Neural progenitor cell (in vitro differentiated cells): Measurements from ENCODE around the gene MPPED1. TPM values are rescaled to one million over a fixed set of nuclear protein-coding genes. Genes with fewer than 3 reads are reported as not detected.

Experiments
- DNase-seq: peaks from one replicate; pipeline ENCODE4 v3.0.0-alpha.2; 2016; ENCODE audit warnings: low spot score
- H2AFZ ChIP-seq: fragments of 200-600 bp; sonication (generic); replicated peaks from 2 replicates; pipeline ENCODE4 v1.6.1; 2016; ENCODE audit warnings: antibody characterized with exemption
- H3F3A ChIP-seq: fragments of 200-600 bp; sonication (generic); 2 replicates; pipeline ENCODE4 v1.6.1; 2016; ENCODE audit warnings: antibody characterized with exemption, low read depth
- H3K27ac ChIP-seq: fragments of 200-600 bp; sonication (generic); 2 replicates; pipeline ENCODE4 v1.5.1; 2016; ENCODE audit warnings: mild to moderate bottlenecking
- H3K27me3 ChIP-seq: fragments of 200-600 bp; sonication (generic); 2 replicates; pipeline ENCODE4 v1.6.1; 2016; ENCODE audit warnings: mild to moderate bottlenecking, moderate library complexity
- H3K36me3 ChIP-seq: fragments of 200-600 bp; sonication (generic); 2 replicates; pipeline ENCODE4 v1.5.1; 2016
- H3K4me1 ChIP-seq: fragments of 200-600 bp; sonication (generic); 2 replicates; pipeline ENCODE4 v1.6.1; 2016; ENCODE audit warnings: mixed run types
- H3K4me2 ChIP-seq: fragments of 200-600 bp; sonication (generic); 2 replicates; pipeline ENCODE4 v1.6.1; 2016
- H3K4me3 ChIP-seq: fragments of 200-600 bp; sonication (generic); 2 replicates; pipeline ENCODE4 v1.5.1; 2016
- H3K79me2 ChIP-seq: fragments of 200-600 bp; sonication (generic); 2 replicates; pipeline ENCODE4 v1.6.1; 2016; ENCODE audit warnings: low read depth
- H3K9ac ChIP-seq: fragments of 200-600 bp; sonication (generic); 2 replicates; pipeline ENCODE4 v1.6.1; 2016
- H3K9me3 ChIP-seq: fragments of 200-600 bp; sonication (generic); 2 replicates; pipeline ENCODE4 v1.5.1; 2016; ENCODE audit warnings: low read depth
- H4K20me1 ChIP-seq: fragments of 200-600 bp; sonication (generic); 2 replicates; pipeline ENCODE4 v1.6.1; 2016; ENCODE audit warnings: low read depth
- H3K27ac Mint-ChIP-seq: 3 replicates; pipeline ENCODE4 v1.8.0; 2021; ENCODE audit warnings: mixed read lengths
- H3K27me3 Mint-ChIP-seq: 2 replicates; pipeline ENCODE4 v1.8.0; 2022; ENCODE audit warnings: low read depth, mild to moderate bottlenecking, inconsistent platforms, moderate library complexity, mixed read lengths; ENCODE audit not compliant: insufficient read depth
- H3K36me3 Mint-ChIP-seq: 3 replicates; pipeline ENCODE4 v1.8.0; 2021; ENCODE audit warnings: mixed read lengths
- H3K4me1 Mint-ChIP-seq: 3 replicates; pipeline ENCODE4 v1.8.0; 2021; ENCODE audit warnings: mixed read lengths
- H3K4me3 Mint-ChIP-seq: 3 replicates; pipeline ENCODE4 v1.8.0; 2021; ENCODE audit warnings: mild to moderate bottlenecking, moderate library complexity, mixed read lengths
- H3K9me3 Mint-ChIP-seq: 3 replicates; pipeline ENCODE4 v1.8.0; 2020; ENCODE audit warnings: mixed read lengths
- CTCF ChIP-seq: fragments of 200-600 bp; sonication (generic); IDR thresholded peaks from 2 replicates; pipeline ENCODE4 v1.5.1; 2017; ENCODE audit warnings: antibody characterized with exemption, mild to moderate bottlenecking
- EZH2 ChIP-seq: fragments of 200-600 bp; sonication (generic); IDR thresholded peaks from 2 replicates; pipeline ENCODE4 v1.6.1; 2017; ENCODE audit warnings: antibody characterized with exemption, mild to moderate bottlenecking, moderate library complexity
- EZH2phosphoT487 ChIP-seq: fragments of 200-600 bp; sonication (generic); IDR thresholded peaks from 2 replicates; pipeline ENCODE4 v1.6.1; 2017; ENCODE audit warnings: antibody characterized with exemption
- total RNA-seq: library from RNA; depleted of rRNA; stranded (reverse); fragments of >200 nt; gene quantifications from 2 replicates; pipeline ENCODE4 v1.2.3, GENCODE V29; 2015; ENCODE audit warnings: low replicate concordance

MPPED1 gene
- total RNA-seq, 1 donor from 2014 or later = 2.0 TPM

DNA sequence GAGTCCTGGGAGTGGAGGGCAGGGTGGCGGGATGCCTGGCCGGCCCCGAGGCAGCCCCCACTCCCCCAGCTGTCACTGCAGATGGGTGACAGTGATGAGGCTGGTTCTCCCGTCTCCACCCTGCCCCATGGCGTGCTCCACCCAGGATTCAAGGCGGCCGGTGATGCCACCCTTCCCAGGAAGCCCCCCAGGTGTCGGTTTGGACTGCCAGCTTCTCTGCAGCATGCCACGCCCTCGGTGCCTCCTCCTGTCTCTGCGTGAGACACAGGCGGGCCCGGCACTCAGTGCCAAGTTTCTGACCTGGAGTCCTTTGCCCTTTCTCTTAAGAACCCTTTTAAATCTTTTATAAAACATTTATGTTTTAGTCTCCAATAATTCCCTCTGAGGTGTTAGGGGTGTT lies 71.5 kb downstream of the MPPED1 start:
- no peak overlapping the region for H2AFZ ChIP-seq
- Mint-ChIP-seq H3K9me3 (no peaks in the 10 kb centered on the region), H3K4me1 (peaks cover 15% of the 10 kb centered on the region), H3K36me3 (no peaks in the 10 kb centered on the region), H3K27me3 (peaks cover 5% of the 10 kb centered on the region), H3K4me3 (no peak overlapping the region), H3K27ac (no peak overlapping the region)
- H3K27me3 ChIP-seq = no peaks in the 10 kb centered on the region
- no peak for DNase-seq
- no peaks in the 10 kb centered on the region for H3K9me3 ChIP-seq
- H3K4me3 ChIP-seq = no peak overlapping the region
- H4K20me1 ChIP-seq = no peaks in the 10 kb centered on the region
- no peak overlapping the region for H3K4me2 ChIP-seq
- H3K9ac ChIP-seq = no peak overlapping the region
- no peaks in the 10 kb centered on the region for H3K36me3 ChIP-seq
- no peaks in the 10 kb centered on the region for H3K79me2 ChIP-seq
- no peak for TF ChIP-seq CTCF
- no peak for TF ChIP-seq EZH2phosphoT487
- no peak for TF ChIP-seq EZH2
- H3F3A ChIP-seq = no peaks in the 10 kb centered on the region
- peaks cover 8% of the 10 kb centered on the region for H3K4me1 ChIP-seq
- no peak overlapping the region for H3K27ac ChIP-seq

- H3K4me2 ChIP-seq = no peak overlapping the region
- no peak for DNase-seq
- H3K9me3 Mint-ChIP-seq = no peaks in the 10 kb centered on the region
- no peaks in the 10 kb centered on the region for H3K36me3 ChIP-seq
- H3K9ac ChIP-seq = no peak overlapping the region
- H4K20me1 ChIP-seq = no peaks in the 10 kb centered on the region
- no peak overlapping the region for H2AFZ ChIP-seq
- H3F3A ChIP-seq = no peaks in the 10 kb centered on the region
- H3K27ac Mint-ChIP-seq = no peak overlapping the region
- H3K27ac ChIP-seq = no peak overlapping the region
- H3K27me3 ChIP-seq = no peaks in the 10 kb centered on the region
- H3K27me3 Mint-ChIP-seq = peaks cover 5% of the 10 kb centered on the region
- no peak overlapping the region for H3K4me3 Mint-ChIP-seq
- peaks cover 19% of the 10 kb centered on the region for H3K4me1 Mint-ChIP-seq
- H3K9me3 ChIP-seq = no peaks in the 10 kb centered on the region
- no peak overlapping the region for H3K4me3 ChIP-seq
- no peaks in the 10 kb centered on the region for H3K36me3 Mint-ChIP-seq
- peaks cover 8% of the 10 kb centered on the region for H3K4me1 ChIP-seq
- H3K79me2 ChIP-seq = no peaks in the 10 kb centered on the region
- TF ChIP-seq EZH2phosphoT487 = no peak
- no peak for TF ChIP-seq CTCF
These were observed 71.9 kb downstream of the MPPED1 start for GRCh38 chr22:43483669-43484068.

DNA sequence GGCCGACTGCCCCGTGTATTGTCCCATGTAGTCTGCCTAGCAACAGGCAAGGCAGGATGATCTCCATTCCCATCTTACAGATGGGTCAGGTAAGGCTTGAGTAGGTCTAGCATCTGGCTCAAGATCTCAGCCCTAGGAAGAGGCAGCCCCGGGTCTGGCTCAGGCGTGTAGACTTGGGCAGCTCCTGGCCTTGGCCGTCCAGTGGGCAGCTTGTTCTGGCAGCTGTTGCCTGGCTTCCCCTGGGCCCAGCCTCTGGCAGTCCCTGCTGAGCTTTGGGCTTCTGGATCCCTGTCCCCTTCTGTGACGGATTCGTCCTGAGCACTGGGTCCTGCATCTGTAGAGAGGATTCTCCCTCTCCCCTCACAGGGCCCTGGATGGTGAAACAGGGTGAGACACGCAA lies 72.4 kb downstream of the MPPED1 start:
- H3K4me3 Mint-ChIP-seq = no peak overlapping the region
- H3K27ac ChIP-seq = no peak overlapping the region
- peaks cover 5% of the 10 kb centered on the region for H3K27me3 Mint-ChIP-seq
- no peaks in the 10 kb centered on the region for H3K79me2 ChIP-seq
- no peaks in the 10 kb centered on the region for H3K36me3 ChIP-seq
- no peaks in the 10 kb centered on the region for H3K36me3 Mint-ChIP-seq
- no peak overlapping the region for H3K27ac Mint-ChIP-seq
- TF ChIP-seq CTCF (no peak), EZH2 (no peak), EZH2phosphoT487 (no peak)
- H2AFZ ChIP-seq = no peak overlapping the region
- DNase-seq = no peak
- no peak overlapping the region for H3K4me3 ChIP-seq
- H4K20me1 ChIP-seq = no peaks in the 10 kb centered on the region
- no peaks in the 10 kb centered on the region for H3K27me3 ChIP-seq
- no peaks in the 10 kb centered on the region for H3K9me3 Mint-ChIP-seq
- H3K9ac ChIP-seq = no peak overlapping the region
- H3K4me2 ChIP-seq = no peak overlapping the region
- no peaks in the 10 kb centered on the region for H3K9me3 ChIP-seq
- peaks cover 8% of the 10 kb centered on the region for H3K4me1 ChIP-seq
- H3K4me1 Mint-ChIP-seq = peaks cover 20% of the 10 kb centered on the region
- no peaks in the 10 kb centered on the region for H3F3A ChIP-seq
